Measurements from ENCODE around the gene AFDN. TPM values are rescaled to one million over a fixed set of nuclear protein-coding genes. Genes with fewer than 3 reads are reported as not detected.

AFDN gene, protein sequence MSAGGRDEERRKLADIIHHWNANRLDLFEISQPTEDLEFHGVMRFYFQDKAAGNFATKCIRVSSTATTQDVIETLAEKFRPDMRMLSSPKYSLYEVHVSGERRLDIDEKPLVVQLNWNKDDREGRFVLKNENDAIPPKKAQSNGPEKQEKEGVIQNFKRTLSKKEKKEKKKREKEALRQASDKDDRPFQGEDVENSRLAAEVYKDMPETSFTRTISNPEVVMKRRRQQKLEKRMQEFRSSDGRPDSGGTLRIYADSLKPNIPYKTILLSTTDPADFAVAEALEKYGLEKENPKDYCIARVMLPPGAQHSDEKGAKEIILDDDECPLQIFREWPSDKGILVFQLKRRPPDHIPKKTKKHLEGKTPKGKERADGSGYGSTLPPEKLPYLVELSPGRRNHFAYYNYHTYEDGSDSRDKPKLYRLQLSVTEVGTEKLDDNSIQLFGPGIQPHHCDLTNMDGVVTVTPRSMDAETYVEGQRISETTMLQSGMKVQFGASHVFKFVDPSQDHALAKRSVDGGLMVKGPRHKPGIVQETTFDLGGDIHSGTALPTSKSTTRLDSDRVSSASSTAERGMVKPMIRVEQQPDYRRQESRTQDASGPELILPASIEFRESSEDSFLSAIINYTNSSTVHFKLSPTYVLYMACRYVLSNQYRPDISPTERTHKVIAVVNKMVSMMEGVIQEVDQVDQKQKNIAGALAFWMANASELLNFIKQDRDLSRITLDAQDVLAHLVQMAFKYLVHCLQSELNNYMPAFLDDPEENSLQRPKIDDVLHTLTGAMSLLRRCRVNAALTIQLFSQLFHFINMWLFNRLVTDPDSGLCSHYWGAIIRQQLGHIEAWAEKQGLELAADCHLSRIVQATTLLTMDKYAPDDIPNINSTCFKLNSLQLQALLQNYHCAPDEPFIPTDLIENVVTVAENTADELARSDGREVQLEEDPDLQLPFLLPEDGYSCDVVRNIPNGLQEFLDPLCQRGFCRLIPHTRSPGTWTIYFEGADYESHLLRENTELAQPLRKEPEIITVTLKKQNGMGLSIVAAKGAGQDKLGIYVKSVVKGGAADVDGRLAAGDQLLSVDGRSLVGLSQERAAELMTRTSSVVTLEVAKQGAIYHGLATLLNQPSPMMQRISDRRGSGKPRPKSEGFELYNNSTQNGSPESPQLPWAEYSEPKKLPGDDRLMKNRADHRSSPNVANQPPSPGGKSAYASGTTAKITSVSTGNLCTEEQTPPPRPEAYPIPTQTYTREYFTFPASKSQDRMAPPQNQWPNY (N-terminal part only)
- total RNA-seq (2021) (181 to 182 TPM (median 182 TPM) in 3 replicates), Bru-seq, nascent RNA (percentile 92 among the genes with signal in this experiment)
- long read RNA-seq, experiment 1, transcript AFDN-220 (2 exons, 1,257 nt): major isoform, 11 of 210 reads
- long read RNA-seq, experiment 1, transcript AFDN-218 (5 exons, 1,031 nt): minor isoform, 6 of 210 reads
- long read RNA-seq, experiment 1, partial matches to known transcripts: 113 of 210 reads
- long read RNA-seq, experiment 1, other reads (novel, unspliced or antisense): 78 of 210 reads
- long read RNA-seq, experiment 2, transcript AFDN-220 (2 exons, 1,257 nt): major isoform, 7 of 106 reads
- long read RNA-seq, experiment 2, transcript AFDN-218 (5 exons, 1,031 nt): minor isoform, 6 of 106 reads
- long read RNA-seq, experiment 2, partial matches to known transcripts: 71 of 106 reads
- long read RNA-seq, experiment 2, other reads (novel, unspliced or antisense): 22 of 106 reads
- long read RNA-seq, experiment 3: 0 reads

- Mint-ChIP-seq H3K27ac (peak within 1 kb of the TSS; percentile 93), H3K4me3 (peak within 1 kb of the TSS; percentile 94), H3K4me1 (peaks cover 45% of the 10 kb centered on the region), H3K27me3 (ENCODE audit: low read depth) (peaks cover 5% of the 10 kb centered on the region; the same call in 1 of the 2 replicates), H3K9me3 (no peaks in the 10 kb centered on the region), H3K36me3 (peaks cover 8% of the 10 kb centered on the region; the same call in 1 of the 2 replicates)
- peak; percentile 14 for ATAC-seq
- CTCF ChIA-PET: no interaction called here
- POLR2A ChIA-PET: interaction anchor here (0.5 to 1.8 kb wide), 2 partner anchors 66 to 71 kb away, joined by 4 read pairs; no protein-coding TSS in a partner anchor
- DNase-seq (ENCODE audit: low spot score): peak; percentile 47
- TF ChIP-seq GTF2I (CRISPR knock-in tag; conservative IDR thresholded peaks at IDR 0.05): no peak
- TF ChIP-seq, protein P1, sequence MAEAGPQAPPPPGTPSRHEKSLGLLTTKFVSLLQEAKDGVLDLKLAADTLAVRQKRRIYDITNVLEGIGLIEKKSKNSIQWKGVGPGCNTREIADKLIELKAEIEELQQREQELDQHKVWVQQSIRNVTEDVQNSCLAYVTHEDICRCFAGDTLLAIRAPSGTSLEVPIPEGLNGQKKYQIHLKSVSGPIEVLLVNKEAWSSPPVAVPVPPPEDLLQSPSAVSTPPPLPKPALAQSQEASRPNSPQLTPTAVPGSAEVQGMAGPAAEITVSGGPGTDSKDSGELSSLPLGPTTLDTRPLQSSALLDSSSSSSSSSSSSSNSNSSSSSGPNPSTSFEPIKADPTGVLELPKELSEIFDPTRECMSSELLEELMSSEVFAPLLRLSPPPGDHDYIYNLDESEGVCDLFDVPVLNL (CRISPR knock-in tag; IDR thresholded peaks at IDR 0.05; ENCODE audit: borderline replicate concordance, low read depth): no peak
- no peak for TF ChIP-seq ELF4 (CRISPR knock-in tag; IDR thresholded peaks at IDR 0.05; ENCODE audit: low read depth)
- TF ChIP-seq, protein P2, sequence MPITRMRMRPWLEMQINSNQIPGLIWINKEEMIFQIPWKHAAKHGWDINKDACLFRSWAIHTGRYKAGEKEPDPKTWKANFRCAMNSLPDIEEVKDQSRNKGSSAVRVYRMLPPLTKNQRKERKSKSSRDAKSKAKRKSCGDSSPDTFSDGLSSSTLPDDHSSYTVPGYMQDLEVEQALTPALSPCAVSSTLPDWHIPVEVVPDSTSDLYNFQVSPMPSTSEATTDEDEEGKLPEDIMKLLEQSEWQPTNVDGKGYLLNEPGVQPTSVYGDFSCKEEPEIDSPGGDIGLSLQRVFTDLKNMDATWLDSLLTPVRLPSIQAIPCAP (CRISPR knock-in tag; IDR thresholded peaks at IDR 0.05): no peak
Observed at GRCh38 chr6:167826896-167827582, at the start of gene AFDN. AFDN (plus strand) TSS chr6:167826911; CDS start chr6:167827133, 222 bp downstream.

GRCh38 chr6:167778497-167779128 lies 48.1 kb upstream of the AFDN start:
- CTCF ChIA-PET: no interaction called here
- DNase-seq (ENCODE audit: low spot score): no peak
- ATAC-seq: no peak
- Mint-ChIP-seq H3K27ac (0 out of 2 replicates have a peak overlapping the region, but pooled peaks have one; percentile 23), H3K36me3 (no peaks in the 10 kb centered on the region), H3K9me3 (no peaks in the 10 kb centered on the region), H3K4me3 (no peak overlapping the region), H3K4me1 (0 out of 2 replicates have a peak, but pooled peaks cover 2% of the 10 kb centered on the region), H3K27me3 (ENCODE audit: low read depth) (no peaks in the 10 kb centered on the region)
- POLR2A ChIA-PET: no interaction called here
- TF ChIP-seq ETV6 (CRISPR knock-in tag; IDR thresholded peaks at IDR 0.05) (no peak), ZBTB21 (CRISPR knock-in tag; IDR thresholded peaks at IDR 0.05; ENCODE audit: borderline replicate concordance) (no peak), TP53 (CRISPR knock-in tag; IDR thresholded peaks at IDR 0.05) (no peak), FOXJ3 (CRISPR knock-in tag; IDR thresholded peaks at IDR 0.05; ENCODE audit: borderline replicate concordance) (no peak), ZNF121 (CRISPR knock-in tag; IDR thresholded peaks at IDR 0.05) (no peak), FOXP1 (CRISPR knock-in tag; IDR thresholded peaks at IDR 0.05; ENCODE audit: borderline replicate concordance) (no peak), ZNF423 (CRISPR knock-in tag; IDR thresholded peaks at IDR 0.05) (no peak), ATF2 (CRISPR knock-in tag; IDR thresholded peaks at IDR 0.05; ENCODE audit: borderline replicate concordance, low read depth) (no peak), TEAD4 (CRISPR knock-in tag; IDR thresholded peaks at IDR 0.05) (no peak), ZNF671 (CRISPR knock-in tag; IDR thresholded peaks at IDR 0.05) (no peak)
- TF ChIP-seq, protein P3, sequence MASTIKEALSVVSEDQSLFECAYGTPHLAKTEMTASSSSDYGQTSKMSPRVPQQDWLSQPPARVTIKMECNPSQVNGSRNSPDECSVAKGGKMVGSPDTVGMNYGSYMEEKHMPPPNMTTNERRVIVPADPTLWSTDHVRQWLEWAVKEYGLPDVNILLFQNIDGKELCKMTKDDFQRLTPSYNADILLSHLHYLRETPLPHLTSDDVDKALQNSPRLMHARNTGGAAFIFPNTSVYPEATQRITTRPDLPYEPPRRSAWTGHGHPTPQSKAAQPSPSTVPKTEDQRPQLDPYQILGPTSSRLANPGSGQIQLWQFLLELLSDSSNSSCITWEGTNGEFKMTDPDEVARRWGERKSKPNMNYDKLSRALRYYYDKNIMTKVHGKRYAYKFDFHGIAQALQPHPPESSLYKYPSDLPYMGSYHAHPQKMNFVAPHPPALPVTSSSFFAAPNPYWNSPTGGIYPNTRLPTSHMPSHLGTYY (CRISPR knock-in tag; IDR thresholded peaks at IDR 0.05): no peak
- TF ChIP-seq, protein P4, sequence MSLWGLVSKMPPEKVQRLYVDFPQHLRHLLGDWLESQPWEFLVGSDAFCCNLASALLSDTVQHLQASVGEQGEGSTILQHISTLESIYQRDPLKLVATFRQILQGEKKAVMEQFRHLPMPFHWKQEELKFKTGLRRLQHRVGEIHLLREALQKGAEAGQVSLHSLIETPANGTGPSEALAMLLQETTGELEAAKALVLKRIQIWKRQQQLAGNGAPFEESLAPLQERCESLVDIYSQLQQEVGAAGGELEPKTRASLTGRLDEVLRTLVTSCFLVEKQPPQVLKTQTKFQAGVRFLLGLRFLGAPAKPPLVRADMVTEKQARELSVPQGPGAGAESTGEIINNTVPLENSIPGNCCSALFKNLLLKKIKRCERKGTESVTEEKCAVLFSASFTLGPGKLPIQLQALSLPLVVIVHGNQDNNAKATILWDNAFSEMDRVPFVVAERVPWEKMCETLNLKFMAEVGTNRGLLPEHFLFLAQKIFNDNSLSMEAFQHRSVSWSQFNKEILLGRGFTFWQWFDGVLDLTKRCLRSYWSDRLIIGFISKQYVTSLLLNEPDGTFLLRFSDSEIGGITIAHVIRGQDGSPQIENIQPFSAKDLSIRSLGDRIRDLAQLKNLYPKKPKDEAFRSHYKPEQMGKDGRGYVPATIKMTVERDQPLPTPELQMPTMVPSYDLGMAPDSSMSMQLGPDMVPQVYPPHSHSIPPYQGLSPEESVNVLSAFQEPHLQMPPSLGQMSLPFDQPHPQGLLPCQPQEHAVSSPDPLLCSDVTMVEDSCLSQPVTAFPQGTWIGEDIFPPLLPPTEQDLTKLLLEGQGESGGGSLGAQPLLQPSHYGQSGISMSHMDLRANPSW (CRISPR knock-in tag; conservative IDR thresholded peaks at IDR 0.05; ENCODE audit: low read depth): no peak
